Activated CD8-positive, alpha-beta T cell treated with anti-CD3 and anti-CD28 coated beads for 36 hours (primary cell): ENCODE measurements around the gene SERPINH1. TPM values are rescaled to one million over a fixed set of nuclear protein-coding genes. Genes with fewer than 3 reads are reported as not detected.

ENCODE experiments used
- ATAC-seq: fragments of 200-7000 bp; cut with Tn5 transposase; one replicate; pipeline ENCODE4 v1.10.0; 2021; ENCODE audit warnings: mild to moderate bottlenecking, moderate library complexity
- CTCF ChIA-PET: fragments of 350-600 bp; sonication (Branson Sonifier 250); formaldehyde crosslinking; loops from one replicate; lab custom pipeline; 2021; ENCODE audit warnings: antibody characterized with exemption; lab: Charles Lee
- POLR2A ChIA-PET: fragments of 350-600 bp; sonication (Branson Sonifier 250); formaldehyde crosslinking; loops from one replicate; lab custom pipeline; 2021; ENCODE audit warnings: antibody characterized with exemption; lab: Charles Lee
- DNase-seq: peaks from one replicate; pipeline ENCODE4 v3.0.0-alpha.2; 2020
- H3K27ac Mint-ChIP-seq: one replicate; pipeline ENCODE4 v1.8.0; 2021; ENCODE audit warnings: mild to moderate bottlenecking, mixed read lengths
- H3K27me3 Mint-ChIP-seq: one replicate; pipeline ENCODE4 v1.8.0; 2021; ENCODE audit warnings: mixed read lengths
- H3K36me3 Mint-ChIP-seq: one replicate; pipeline ENCODE4 v1.8.0; 2021; ENCODE audit warnings: low read depth, mixed read lengths
- H3K4me1 Mint-ChIP-seq: one replicate; pipeline ENCODE4 v1.8.0; 2021; ENCODE audit warnings: low read depth, mixed read lengths
- H3K4me3 Mint-ChIP-seq: one replicate; pipeline ENCODE4 v1.8.0; 2021; ENCODE audit warnings: mild to moderate bottlenecking, moderate library complexity, mixed read lengths
- H3K9me3 Mint-ChIP-seq: one replicate; pipeline ENCODE4 v1.8.0; 2021; ENCODE audit warnings: mixed read lengths
- CTCF ChIP-seq: fragments of 200-600 bp; IDR thresholded peaks from one replicate; pipeline ENCODE4 v1.8.0; 2022; ENCODE audit warnings: antibody characterized with exemption, mild to moderate bottlenecking
- intact Hi-C: fragments of 100-400 bp; cut with micrococcal nuclease; formaldehyde crosslinking; loops from one replicate; pipeline ENCODE4 v1.10.0; 2022
- total RNA-seq, 2 experiments: library from RNA; stranded (reverse); gene quantifications; one replicate each; pipeline ENCODE4 v1.2.3, GENCODE V29; 2021

SERPINH1 gene
- total RNA-seq = 10 to 100 TPM; 15.7 to 17.7 TPM

- no peak for TF ChIP-seq CTCF
- CTCF ChIA-PET = interaction anchor here (1.0 to 2.9 kb wide), 6 partner anchors 14 to 422 kb away, joined by 3 to 10 read pairs (median 4); no protein-coding TSS in a partner anchor
- Mint-ChIP-seq H3K4me1 (peaks cover 32% of the 10 kb centered on the region), H3K27me3 (no peaks in the 10 kb centered on the region), H3K4me3 (peak within 1 kb of the TSS; percentile 100), H3K27ac (peak within 1 kb of the TSS; percentile 99), H3K9me3 (no peaks in the 10 kb centered on the region), H3K36me3 (no peaks in the 10 kb centered on the region)
- ATAC-seq (peak; percentile 89), DNase-seq (peak; percentile 85)
- intact Hi-C loops = no loop called here
- POLR2A ChIA-PET = interaction anchor here (0.6 to 5.2 kb wide), 6 partner anchors 10 to 161 kb away, joined by 3 to 34 read pairs (median 4); no protein-coding TSS in a partner anchor
Measured at GRCh38 chr11:75562048-75562835, at the start of gene SERPINH1. TSS of gene SERPINH1 (plus strand) at chr11:75562253. CDS start at chr11:75566350, 4,097 bp downstream.

- CTCF ChIA-PET = no interaction called here
- POLR2A ChIA-PET = no interaction called here
- no peak overlapping the region for H3K27ac Mint-ChIP-seq
- DNase-seq (no peak), ATAC-seq (no peak)
- intact Hi-C loops = no loop called here
- TF ChIP-seq CTCF = no peak
- no peaks in the 10 kb centered on the region for H3K9me3 Mint-ChIP-seq
- H3K4me1 Mint-ChIP-seq = peaks cover 11% of the 10 kb centered on the region
- H3K4me3 Mint-ChIP-seq = no peak overlapping the region
- no peaks in the 10 kb centered on the region for H3K36me3 Mint-ChIP-seq
- H3K27me3 Mint-ChIP-seq = no peaks in the 10 kb centered on the region
Measured at GRCh38 chr11:75513250-75513649, 48.8 kb upstream of the SERPINH1 start.

GRCh38 chr11:75514596-75514995 is 47.5 kb upstream of the SERPINH1 start:
- peaks cover 9% of the 10 kb centered on the region for H3K4me1 Mint-ChIP-seq
- H3K27me3 Mint-ChIP-seq = no peaks in the 10 kb centered on the region
- H3K4me3 Mint-ChIP-seq = no peak overlapping the region
- TF ChIP-seq CTCF = no peak
- DNase-seq (no peak), ATAC-seq (no peak)
- ChIA-PET CTCF (no interaction called here), POLR2A (interaction anchor here (0.6 kb wide), 1 partner anchor 9 kb away, joined by 3 read pairs; no protein-coding TSS in a partner anchor)
- H3K36me3 Mint-ChIP-seq = no peaks in the 10 kb centered on the region
- H3K27ac Mint-ChIP-seq = no peak overlapping the region
- intact Hi-C loops = no loop called here
- no peaks in the 10 kb centered on the region for H3K9me3 Mint-ChIP-seq

- Mint-ChIP-seq H3K36me3 (no peaks in the 10 kb centered on the region), H3K4me3 (no peak overlapping the region), H3K27ac (no peak overlapping the region), H3K9me3 (no peaks in the 10 kb centered on the region), H3K27me3 (no peaks in the 10 kb centered on the region), H3K4me1 (peaks cover 9% of the 10 kb centered on the region)
- POLR2A ChIA-PET = no interaction called here
- intact Hi-C loops = no loop called here
- no peak for ATAC-seq
- TF ChIP-seq CTCF = no peak
- CTCF ChIA-PET = interaction anchor here (1.1 kb wide), 1 partner anchor 41 kb away, joined by 3 read pairs; no protein-coding TSS in a partner anchor
- DNase-seq = no peak
Measured at GRCh38 chr11:75516140-75516539, 45.9 kb upstream of the SERPINH1 start.

GRCh38 chr11:75516886-75517285 is 45.2 kb upstream of the SERPINH1 start:
- POLR2A ChIA-PET = no interaction called here

More at GRCh38 chr11:75516886-75517285, 45.2 kb upstream of the SERPINH1 start:
- no peak for TF ChIP-seq CTCF
- ATAC-seq = no peak
- no peak for DNase-seq
- H3K36me3 Mint-ChIP-seq = no peaks in the 10 kb centered on the region
- H3K4me3 Mint-ChIP-seq = no peak overlapping the region
- no peaks in the 10 kb centered on the region for H3K27me3 Mint-ChIP-seq
- no peak overlapping the region for H3K27ac Mint-ChIP-seq
- CTCF ChIA-PET = interaction anchor here (1.1 kb wide), 1 partner anchor 41 kb away, joined by 3 read pairs; no protein-coding TSS in a partner anchor
- no peaks in the 10 kb centered on the region for H3K9me3 Mint-ChIP-seq
- H3K4me1 Mint-ChIP-seq = peaks cover 9% of the 10 kb centered on the region
- intact Hi-C loops = no loop called here
